Adipocyte (in vitro differentiated cells): ENCODE data around the gene CXXC5.

Source experiments
- DNase-seq: peaks from one replicate; pipeline ENCODE4 v3.0.0-alpha.2; 2015; ENCODE audit warnings: low read depth
- H3K27me3 ChIP-seq: replicated peaks from 2 replicates; pipeline ENCODE4 v1.7.0; 2013; ENCODE audit warnings: mild to moderate bottlenecking, low read length, moderate library complexity; ENCODE audit not compliant: control insufficient read depth, insufficient read depth
- H3K36me3 ChIP-seq: 2 replicates; pipeline ENCODE4 v1.7.0; 2013; ENCODE audit warnings: low read length, mild to moderate bottlenecking, moderate library complexity; ENCODE audit not compliant: control insufficient read depth, insufficient read depth, severe bottlenecking
- H3K4me1 ChIP-seq: 2 replicates; pipeline ENCODE4 v1.7.0; 2013; ENCODE audit warnings: mild to moderate bottlenecking, low read length, moderate library complexity; ENCODE audit not compliant: control insufficient read depth, insufficient read depth
- H3K4me3 ChIP-seq: 2 replicates; pipeline ENCODE4 v1.7.0; 2013; ENCODE audit warnings: mild to moderate bottlenecking, low read length, moderate library complexity
- H3K9ac ChIP-seq: 2 replicates; pipeline ENCODE4 v1.7.0; 2013; ENCODE audit warnings: mild to moderate bottlenecking, low read length, moderate library complexity
- H3K9me3 ChIP-seq: 2 replicates; pipeline ENCODE4 v1.7.0; 2013; ENCODE audit warnings: mild to moderate bottlenecking, low read length, moderate library complexity; ENCODE audit not compliant: control insufficient read depth

CXXC5 gene

DNA sequence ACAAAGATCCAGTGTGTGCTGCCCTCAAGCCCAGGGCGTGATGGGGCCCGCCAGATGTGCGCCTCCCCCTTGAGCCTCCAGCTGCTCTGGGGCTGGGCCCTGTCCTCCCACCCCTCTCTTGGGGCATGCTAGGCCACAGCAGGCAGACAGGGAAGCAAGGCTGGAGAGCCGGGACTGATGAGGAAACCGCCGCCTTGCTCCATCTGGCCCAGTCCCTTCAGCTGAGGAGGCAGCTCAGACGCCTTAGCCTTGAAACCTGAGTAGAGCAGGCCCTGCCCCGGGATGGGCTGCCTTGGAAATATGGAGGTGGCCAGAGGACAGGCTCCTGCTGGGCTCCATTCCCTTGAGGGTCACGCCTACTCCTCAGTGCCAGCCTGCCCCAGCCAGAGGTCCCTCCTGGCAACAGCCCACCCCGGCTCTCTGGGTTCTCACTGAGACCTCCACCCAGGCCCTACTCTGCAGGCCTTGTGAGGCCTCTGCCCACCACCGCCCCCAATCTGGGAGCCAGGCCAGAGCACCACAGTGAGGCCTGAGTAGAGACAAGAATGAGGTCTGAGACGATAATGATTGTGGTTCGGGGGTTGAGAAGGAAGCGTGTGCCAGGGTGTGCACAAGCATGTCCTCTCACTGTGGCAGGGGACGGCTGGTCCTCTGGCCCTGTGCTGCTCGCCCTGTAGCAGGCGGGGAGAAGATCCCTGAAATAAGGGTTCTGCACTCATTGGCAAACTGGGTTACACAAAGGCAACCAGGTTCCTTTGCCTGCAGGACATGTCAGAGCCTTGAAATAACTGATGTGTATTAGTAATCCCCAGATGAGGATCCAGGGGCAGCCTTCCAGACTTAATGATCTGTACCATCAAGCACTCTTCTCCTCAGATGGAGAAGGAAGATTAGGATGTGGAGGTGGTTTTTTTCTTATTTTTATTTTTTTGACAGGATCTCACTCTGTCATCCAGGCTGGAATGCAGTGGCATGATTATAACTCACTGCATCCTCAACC, 30.9 kb downstream of the CXXC5 start:
- peaks cover 42% of the 10 kb centered on the region for H3K36me3 ChIP-seq
- H3K9me3 ChIP-seq, result no peaks in the 10 kb centered on the region
- no peak overlapping the region for H3K4me3 ChIP-seq
- H3K9ac ChIP-seq, result peak overlapping the region; percentile 18
- no peaks in the 10 kb centered on the region for H3K27me3 ChIP-seq
- DNase-seq, result peak; percentile 65
- H3K4me1 ChIP-seq, result peaks cover 46% of the 10 kb centered on the region

DNA sequence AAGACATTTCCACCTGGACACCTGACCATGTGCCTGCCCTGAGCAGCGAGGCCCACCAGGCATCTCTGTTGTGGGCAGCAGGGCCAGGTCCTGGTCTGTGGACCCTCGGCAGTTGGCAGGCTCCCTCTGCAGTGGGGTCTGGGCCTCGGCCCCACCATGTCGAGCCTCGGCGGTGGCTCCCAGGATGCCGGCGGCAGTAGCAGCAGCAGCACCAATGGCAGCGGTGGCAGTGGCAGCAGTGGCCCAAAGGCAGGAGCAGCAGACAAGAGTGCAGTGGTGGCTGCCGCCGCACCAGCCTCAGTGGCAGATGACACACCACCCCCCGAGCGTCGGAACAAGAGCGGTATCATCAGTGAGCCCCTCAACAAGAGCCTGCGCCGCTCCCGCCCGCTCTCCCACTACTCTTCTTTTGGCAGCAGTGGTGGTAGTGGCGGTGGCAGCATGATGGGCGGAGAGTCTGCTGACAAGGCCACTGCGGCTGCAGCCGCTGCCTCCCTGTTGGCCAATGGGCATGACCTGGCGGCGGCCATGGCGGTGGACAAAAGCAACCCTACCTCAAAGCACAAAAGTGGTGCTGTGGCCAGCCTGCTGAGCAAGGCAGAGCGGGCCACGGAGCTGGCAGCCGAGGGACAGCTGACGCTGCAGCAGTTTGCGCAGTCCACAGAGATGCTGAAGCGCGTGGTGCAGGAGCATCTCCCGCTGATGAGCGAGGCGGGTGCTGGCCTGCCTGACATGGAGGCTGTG, 32.4 kb downstream of the CXXC5 start:
- Histone ChIP-seq H3K27me3 (no peaks in the 10 kb centered on the region), H3K4me3 (no peak overlapping the region), H3K4me1 (peaks cover 34% of the 10 kb centered on the region), H3K9ac (no peak overlapping the region), H3K36me3 (peaks cover 54% of the 10 kb centered on the region), H3K9me3 (no peaks in the 10 kb centered on the region)
- DNase-seq, result no peak

DNA sequence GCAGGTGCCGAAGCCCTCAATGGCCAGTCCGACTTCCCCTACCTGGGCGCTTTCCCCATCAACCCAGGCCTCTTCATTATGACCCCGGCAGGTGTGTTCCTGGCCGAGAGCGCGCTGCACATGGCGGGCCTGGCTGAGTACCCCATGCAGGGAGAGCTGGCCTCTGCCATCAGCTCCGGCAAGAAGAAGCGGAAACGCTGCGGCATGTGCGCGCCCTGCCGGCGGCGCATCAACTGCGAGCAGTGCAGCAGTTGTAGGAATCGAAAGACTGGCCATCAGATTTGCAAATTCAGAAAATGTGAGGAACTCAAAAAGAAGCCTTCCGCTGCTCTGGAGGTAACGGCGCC, 32.9 kb downstream of the CXXC5 start:
- Histone ChIP-seq H3K4me1 (peaks cover 30% of the 10 kb centered on the region), H3K36me3 (peaks cover 57% of the 10 kb centered on the region), H3K9ac (no peak overlapping the region), H3K27me3 (no peaks in the 10 kb centered on the region), H3K4me3 (no peak overlapping the region), H3K9me3 (no peaks in the 10 kb centered on the region)
- DNase-seq, result no peak

DNA sequence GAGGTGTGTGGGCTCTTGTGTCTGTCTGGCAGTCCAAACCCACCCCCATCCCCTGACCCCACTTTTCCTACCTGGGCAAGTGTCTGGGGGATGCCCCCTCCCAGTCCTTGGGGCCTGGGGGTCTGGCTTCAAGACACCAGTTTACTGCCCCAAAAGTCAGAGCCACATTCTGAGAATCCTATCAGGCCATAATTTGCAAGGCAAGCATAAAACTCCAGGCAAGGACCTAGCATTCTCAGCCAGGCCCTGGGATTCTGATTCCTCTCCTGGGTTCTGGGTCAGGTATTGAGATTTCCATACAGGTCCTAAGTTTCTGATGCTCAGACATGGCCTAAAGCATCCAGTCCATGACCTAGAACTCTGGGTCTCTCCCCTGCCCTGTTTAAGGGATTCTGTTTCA, 33.3 kb downstream of the CXXC5 start:
- no peaks in the 10 kb centered on the region for H3K9me3 ChIP-seq
- H3K36me3 ChIP-seq, result peaks cover 61% of the 10 kb centered on the region
- peaks cover 30% of the 10 kb centered on the region for H3K4me1 ChIP-seq
- no peak overlapping the region for H3K9ac ChIP-seq
- no peak overlapping the region for H3K4me3 ChIP-seq
- no peak for DNase-seq
- H3K27me3 ChIP-seq, result no peaks in the 10 kb centered on the region

DNA sequence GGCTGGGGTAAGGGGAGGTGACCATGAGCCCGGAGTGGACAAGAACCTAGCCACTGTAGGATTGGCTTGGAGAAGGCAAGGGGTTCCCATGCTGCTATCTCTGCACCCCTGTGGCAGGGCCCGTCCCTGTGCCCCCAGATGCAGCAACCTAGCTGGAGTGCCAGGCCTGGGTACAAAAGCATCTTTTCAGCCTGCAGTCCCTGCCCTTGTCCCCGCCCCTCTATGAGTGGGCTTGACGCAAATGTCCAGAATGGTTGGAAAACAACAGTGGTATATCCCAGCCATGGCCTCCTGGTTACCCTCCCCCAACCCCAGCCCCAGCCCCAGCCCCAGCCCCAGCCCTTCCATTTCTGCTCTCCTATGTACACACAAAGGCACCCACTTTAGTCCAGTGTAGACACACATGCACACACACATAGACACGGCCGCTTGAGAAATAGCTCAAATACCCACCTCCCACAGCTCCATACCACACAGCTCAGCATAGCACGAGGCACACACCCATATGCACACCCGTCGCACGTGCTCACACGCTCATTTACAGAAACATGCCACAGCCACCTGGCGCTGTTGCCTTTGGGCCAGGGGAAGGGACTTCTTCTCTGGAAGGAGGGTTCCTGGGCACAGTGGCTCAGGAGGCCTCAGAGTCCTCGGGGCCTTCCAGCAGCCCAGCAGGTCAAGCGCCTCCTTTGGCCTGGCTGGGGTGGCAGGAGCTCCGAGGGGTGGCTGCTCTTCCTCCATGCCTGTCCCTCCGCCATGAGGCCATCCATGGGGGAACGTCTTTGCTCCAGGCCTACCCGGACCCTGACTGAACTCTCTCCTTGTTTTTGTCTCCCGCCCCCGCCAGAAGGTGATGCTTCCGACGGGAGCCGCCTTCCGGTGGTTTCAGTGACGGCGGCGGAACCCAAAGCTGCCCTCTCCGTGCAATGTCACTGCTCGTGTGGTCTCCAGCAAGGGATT, 34.1 kb downstream of the CXXC5 start:
- H3K9me3 ChIP-seq, result no peaks in the 10 kb centered on the region
- no peak overlapping the region for H3K4me3 ChIP-seq
- no peak for DNase-seq
- peaks cover 30% of the 10 kb centered on the region for H3K4me1 ChIP-seq
- H3K27me3 ChIP-seq, result no peaks in the 10 kb centered on the region
- H3K9ac ChIP-seq, result no peak overlapping the region
- peaks cover 65% of the 10 kb centered on the region for H3K36me3 ChIP-seq

DNA sequence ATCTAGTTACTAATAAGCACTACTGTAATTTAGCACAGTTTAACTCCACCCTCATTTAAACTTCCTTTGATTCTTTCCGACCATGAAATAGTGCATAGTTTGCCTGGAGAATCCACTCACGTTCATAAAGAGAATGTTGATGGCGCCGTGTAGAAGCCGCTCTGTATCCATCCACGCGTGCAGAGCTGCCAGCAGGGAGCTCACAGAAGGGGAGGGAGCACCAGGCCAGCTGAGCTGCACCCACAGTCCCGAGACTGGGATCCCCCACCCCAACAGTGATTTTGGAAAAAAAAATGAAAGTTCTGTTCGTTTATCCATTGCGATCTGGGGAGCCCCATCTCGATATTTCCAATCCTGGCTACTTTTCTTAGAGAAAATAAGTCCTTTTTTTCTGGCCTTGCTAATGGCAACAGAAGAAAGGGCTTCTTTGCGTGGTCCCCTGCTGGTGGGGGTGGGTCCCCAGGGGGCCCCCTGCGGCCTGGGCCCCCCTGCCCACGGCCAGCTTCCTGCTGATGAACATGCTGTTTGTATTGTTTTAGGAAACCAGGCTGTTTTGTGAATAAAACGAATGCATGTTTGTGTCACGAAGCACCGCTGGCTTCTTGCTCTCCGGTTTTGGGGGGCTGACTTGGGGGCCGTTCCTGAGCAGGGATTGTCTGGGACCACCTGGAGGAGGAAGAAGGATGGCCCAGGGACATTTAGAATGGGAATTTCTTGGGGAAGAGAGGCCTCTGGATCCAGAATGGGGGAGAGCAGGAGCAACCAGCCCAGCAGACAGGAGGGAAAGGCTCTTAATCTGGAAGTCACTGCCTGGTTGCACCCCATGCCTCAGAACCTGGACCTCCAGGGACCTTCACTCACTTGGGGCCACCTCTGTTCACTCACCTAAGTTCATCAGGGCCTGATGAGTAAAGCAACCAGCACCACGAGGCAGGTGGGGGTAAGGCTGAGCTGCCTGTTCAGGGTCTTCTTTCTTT, 35.4 kb downstream of the CXXC5 start:
- no peaks in the 10 kb centered on the region for H3K27me3 ChIP-seq
- DNase-seq, result no peak
- peaks cover 68% of the 10 kb centered on the region for H3K36me3 ChIP-seq

DNA sequence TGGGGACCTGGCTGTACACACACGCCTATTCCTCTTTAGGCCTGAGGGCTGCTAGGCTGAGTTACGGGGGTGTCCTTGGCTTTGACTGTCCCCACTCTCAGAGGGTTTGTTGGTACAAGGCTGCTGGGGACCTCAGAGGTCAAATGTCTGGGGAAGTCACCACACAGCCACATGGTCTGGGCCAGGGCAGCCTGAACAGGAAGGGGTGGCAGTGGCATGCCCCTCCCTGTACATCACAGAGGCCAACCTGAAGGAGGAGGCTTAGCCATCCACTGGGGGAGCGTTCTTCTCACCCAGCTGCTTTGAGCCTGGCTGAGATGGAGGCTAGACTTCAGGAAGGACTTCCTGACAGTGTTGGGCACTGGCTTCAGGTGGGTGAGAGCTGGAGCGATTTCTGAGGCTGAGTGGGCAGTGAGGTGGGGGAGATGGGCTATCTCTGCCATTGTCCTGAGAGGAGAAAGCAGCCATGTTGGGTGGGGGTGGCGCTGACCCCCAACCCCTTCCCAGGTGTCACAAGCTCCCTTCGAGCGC, 36.3 kb downstream of the CXXC5 start:
- no peaks in the 10 kb centered on the region for H3K27me3 ChIP-seq
- peaks cover 20% of the 10 kb centered on the region for H3K4me1 ChIP-seq
- peaks cover 68% of the 10 kb centered on the region for H3K36me3 ChIP-seq
- no peak overlapping the region for H3K9ac ChIP-seq
- H3K4me3 ChIP-seq, result no peak overlapping the region
- H3K9me3 ChIP-seq, result no peaks in the 10 kb centered on the region
- DNase-seq, result no peak

More for the DNA sequence above, 35.4 kb downstream of the CXXC5 start:
- H3K4me3 ChIP-seq, result no peak overlapping the region
- peaks cover 20% of the 10 kb centered on the region for H3K4me1 ChIP-seq
- H3K9ac ChIP-seq, result peak overlapping the region; percentile 6
- no peaks in the 10 kb centered on the region for H3K9me3 ChIP-seq

DNA sequence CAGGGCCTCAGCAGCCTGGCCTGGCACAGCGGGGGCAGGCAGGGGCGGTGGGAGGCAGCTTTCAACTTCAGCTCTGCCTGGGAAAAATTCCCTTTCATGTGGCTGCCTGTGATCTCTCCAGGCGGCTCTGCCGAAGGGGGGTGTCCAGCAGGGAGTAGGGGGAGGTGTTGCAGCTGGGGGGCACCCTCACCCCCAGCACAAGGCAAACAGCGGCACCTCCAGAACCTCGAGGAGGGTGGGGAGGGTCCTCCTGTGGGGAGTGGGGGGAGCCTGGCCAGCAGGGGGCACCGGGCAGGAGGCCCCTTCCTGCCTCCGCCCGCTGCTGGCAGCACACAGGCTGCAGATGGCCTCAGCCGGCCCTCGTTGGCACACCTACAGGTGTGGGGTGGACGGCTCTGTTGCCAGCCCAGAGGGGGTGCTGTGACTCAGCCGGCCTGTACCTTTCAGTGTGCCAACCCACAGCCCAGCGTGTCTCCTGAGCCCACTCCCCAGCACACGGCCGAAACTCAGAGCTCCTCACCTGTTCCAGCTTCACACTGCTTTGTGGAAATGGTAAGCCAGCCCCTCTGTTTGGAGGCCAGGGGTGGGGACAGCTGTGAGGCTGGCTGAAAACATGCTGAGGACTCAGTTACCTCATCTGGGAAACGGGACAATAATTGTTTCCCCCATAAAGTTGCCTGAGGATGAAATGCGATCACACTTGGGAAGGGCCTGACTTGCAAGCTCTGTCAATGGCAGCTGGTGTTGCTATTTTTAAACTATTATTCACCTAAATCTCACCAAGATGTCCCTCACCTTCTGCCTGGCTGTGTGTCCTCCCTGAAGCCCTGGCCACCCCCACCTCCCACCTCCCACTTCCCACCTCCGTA, 37.0 kb downstream of the CXXC5 start:
- H3K4me1 ChIP-seq, result peaks cover 20% of the 10 kb centered on the region
- peaks cover 63% of the 10 kb centered on the region for H3K36me3 ChIP-seq
- H3K4me3 ChIP-seq, result no peak overlapping the region
- H3K9me3 ChIP-seq, result no peaks in the 10 kb centered on the region
- no peak overlapping the region for H3K9ac ChIP-seq
- no peaks in the 10 kb centered on the region for H3K27me3 ChIP-seq
- no peak for DNase-seq

DNA sequence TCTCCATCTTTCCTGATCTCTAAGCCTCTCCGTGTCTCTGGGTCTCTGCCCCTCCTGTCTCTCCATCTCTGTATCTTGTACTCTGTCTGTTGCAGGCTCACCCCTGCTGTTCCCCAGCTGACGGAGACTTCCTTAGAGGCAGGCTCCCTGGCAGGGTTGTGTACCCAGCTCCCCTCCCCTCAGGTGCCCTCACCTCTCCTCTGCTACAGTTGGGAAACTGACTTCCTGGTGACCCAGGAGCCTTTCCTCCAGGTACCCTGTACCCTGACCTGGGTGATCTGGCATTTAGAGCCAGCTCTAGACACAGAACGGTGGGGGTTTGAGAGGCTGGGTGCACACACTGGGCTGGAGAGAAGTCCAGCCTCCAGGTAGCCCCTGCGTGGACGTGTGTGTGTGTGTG, 37.7 kb downstream of the CXXC5 start:
- Histone ChIP-seq H3K9me3 (no peaks in the 10 kb centered on the region), H3K4me3 (no peak overlapping the region), H3K9ac (no peak overlapping the region), H3K4me1 (peaks cover 28% of the 10 kb centered on the region), H3K27me3 (no peaks in the 10 kb centered on the region), H3K36me3 (peaks cover 56% of the 10 kb centered on the region)
- no peak for DNase-seq
